HG03575 (cell line): Measurements from ENCODE around the gene JAKMIP1.
"Not testable (repeated sequence)": the region's sequence is repeated elsewhere in the genome, so short reads cannot be mapped to it uniquely, and the experiment has no call there.

ENCODE experiments used
- ATAC-seq: cut with Tn5 transposase; IDR thresholded peaks from one replicate; pipeline ENCODE4 v1.9.1; 2021; ENCODE audit not compliant: unreplicated experiment, insufficient number of reproducible peaks, low FRiP score; ENCODE audit errors: extremely low read depth

The JAKMIP1 gene

DNA sequence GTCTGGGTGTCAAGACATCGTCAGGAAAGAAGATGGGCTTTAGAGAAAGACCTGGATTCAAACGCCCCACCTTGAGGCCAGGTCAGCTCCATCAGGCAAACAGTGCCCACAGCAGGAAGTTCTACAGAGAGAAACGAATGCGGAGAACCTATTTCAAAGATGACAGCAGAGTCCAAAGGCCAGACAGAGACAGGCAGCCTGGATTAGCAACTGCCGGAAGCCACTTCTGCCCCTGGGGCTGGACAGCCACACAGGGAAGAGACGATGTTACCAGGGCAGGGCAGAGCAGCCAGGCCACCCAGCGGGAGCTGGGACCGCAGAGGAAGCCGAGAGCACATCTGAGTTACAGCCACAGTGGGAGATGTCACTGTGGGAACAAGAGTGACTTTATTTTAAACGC lies 183.3 kb downstream of the JAKMIP1 start:
- no peak for ATAC-seq

GRCh38 chr4:6013564-6013963 lies 186.8 kb downstream of the JAKMIP1 start:
- no peak for ATAC-seq

DNA sequence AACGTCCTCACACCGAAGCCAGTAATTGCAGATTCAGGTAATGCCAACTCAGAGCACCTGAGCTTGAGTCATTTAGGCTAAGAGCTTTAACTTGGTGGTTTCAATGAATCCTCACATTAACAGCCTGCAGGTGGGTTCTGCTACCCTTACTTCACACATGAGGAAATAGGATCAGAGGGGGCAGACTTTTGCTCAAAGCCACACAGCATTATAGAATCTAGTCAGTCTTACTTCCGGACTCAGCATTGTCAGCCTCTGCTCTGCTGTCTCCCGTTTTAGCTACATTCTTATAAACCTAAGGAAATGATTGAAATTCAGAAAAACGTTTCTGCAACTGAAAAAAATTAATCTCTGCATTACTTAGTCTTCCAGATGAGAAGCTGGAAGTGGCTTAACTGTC lies 188.1 kb downstream of the JAKMIP1 start:
- no peak for ATAC-seq

- ATAC-seq, result no peak
These were observed 188.7 kb downstream of the JAKMIP1 start for GRCh38 chr4:6011686-6012085.

DNA sequence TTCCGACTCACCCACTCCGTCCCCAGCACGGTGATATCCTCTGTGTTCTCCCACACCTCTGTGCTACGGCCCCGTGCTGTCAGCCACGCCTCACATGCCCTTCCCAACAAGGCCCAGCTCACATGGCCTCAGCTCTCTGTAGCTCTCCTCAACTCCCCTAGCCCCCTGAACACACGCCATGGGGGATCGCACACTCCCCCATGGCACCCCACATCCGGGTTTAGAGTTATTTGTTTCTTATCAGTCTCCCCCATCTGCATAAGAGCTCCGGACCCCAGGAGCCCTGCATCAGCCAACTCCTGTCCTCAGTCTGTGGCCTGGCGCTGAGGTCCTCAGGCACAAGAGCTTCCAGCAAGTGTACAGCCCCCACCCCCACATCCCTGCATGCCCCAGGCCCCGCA lies 189.1 kb downstream of the JAKMIP1 start:
- no peak for ATAC-seq

DNA sequence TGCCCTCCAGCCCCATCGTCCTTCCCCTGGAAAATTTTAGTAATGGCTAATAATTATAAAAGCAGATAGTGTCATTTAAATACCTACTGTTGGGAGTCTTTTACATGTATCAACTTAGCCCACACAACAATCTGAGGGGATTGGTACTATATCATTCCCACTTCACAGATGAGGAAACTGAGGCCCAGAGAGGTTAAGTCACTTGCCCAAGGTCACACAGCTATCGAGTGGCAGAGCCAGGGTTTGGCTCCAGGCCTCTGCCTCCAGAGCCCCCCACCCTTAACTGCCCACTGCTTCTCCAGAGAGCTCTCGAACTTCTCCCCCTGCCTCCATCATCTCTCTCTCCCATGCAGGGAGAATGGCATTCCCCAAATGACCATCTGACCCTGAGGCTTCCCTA lies 189.6 kb downstream of the JAKMIP1 start:
- no peak for ATAC-seq

- no peak for ATAC-seq
These were observed 190.9 kb downstream of the JAKMIP1 start for GRCh38 chr4:6009452-6009851.

DNA sequence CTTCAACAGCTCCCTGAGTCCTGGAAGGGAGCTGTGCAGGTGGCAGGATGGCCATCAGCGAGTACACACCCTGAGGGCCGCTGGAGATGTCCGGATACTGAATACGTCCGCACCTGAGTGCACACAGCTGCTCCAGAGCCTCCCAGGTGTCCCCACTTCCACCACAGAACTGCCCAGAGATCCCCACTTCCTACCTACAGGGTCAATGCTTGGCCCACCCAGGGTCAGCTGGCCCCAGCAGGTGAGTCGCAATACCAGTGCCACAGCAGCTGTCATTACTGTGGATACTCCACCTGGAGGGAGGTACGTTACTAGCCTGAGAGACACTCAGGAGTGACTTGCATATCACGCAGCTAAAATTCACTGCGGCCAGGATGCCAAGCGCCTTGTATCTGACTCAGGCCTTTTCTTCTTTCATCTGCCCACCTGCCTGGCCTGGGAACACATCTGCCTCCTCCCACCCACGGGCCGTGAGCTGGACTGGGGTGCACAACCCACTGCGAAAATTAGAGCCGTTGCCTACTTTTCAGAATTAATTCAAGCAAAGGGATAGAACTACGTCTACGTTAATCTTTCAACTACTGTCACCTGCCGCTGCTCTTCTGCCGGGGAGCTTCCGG lies 191.5 kb downstream of the JAKMIP1 start:
- no peak for ATAC-seq

DNA sequence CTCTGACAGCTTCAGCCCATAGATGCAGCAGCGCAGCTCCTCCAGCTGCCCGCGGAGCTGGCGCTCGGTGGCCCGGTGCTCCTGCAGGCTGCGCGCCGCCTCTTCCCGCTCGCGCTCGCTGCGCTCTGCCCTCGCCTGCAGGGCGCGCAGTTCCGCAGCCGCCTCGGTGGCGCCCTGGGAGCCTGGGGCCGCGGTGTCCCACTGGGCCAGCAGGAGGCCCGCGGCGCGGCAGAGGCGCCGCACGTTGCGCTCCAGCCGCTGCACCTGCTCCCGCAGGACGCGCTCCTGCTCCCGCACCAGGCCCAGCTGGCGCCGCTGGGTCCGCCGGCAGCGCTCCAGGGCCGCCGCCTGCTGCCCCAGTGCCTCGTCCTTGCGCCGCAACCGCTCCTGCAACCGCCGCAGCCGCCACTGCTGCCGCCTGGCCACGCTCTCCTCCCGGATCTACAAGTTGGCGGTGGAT lies 192.2 kb downstream of the JAKMIP1 start:
- ATAC-seq, result no peak

DNA sequence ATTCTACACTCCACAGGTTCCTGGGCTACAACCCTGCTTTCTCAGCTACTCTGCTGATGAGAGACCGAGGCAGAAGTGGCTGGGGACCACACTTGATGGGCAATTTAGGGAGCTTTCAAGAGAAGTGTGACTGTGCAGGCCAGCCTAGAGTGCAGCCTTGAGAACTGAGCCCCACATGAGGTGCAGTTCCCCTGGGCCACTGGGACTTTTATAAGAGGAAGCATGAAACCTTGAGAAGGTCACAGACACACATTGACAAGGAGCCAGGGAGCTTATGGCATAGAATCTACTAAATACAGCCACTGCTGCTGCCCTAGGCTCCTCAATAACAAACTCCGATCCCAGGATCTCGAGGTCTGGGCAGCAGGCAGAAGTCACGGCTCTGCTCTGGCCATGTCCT lies 195.2 kb downstream of the JAKMIP1 start:
- no peak for ATAC-seq

GRCh38 chr4:6003485-6003884 lies 196.9 kb downstream of the JAKMIP1 start:
- ATAC-seq, result not testable (repeated sequence)

DNA sequence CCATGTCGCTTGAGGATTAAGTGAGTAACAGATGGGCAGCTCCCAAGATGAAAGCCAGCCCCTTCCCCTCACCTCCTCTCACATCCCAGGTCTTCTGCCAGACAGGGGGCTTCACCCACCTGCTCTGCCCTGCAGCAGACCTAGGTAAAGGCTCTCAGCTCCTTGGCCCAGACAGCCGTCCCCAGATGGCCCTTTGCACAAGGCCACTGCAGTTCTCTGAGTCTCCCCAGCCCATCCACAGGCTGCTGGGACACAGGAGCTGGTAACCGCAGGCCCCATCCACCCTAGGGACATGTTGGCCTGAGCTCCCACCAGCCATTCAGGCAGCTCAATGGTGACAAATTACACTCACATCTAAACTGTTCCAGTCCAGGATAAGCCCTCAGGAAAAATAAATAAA lies 197.4 kb downstream of the JAKMIP1 start:
- no peak for ATAC-seq

DNA sequence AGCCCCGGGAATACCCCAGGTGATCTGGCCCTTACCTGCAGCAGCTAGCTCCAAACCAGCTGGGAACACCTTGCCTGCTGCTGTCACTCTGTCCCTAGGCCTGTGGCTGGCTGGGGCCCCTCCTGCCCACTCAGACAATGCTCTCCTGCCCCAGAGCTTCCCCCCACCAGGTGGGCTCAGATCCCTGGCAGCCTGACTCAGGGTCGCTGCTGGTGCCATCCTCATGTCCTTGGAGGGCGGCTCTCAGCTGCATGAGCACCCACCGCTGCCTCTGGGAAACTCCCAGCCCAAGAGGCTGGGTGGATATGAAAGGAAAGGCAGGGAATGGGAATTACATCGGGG lies 197.9 kb downstream of the JAKMIP1 start:
- no peak for ATAC-seq

- ATAC-seq, result no peak
These were observed 198.5 kb downstream of the JAKMIP1 start for GRCh38 chr4:6001680-6002491.

- ATAC-seq, result no peak
These were observed 200.5 kb downstream of the JAKMIP1 start for GRCh38 chr4:5999830-6000365.

- no peak for ATAC-seq
These were observed 201.0 kb downstream of the JAKMIP1 start for GRCh38 chr4:5999356-5999755.

DNA sequence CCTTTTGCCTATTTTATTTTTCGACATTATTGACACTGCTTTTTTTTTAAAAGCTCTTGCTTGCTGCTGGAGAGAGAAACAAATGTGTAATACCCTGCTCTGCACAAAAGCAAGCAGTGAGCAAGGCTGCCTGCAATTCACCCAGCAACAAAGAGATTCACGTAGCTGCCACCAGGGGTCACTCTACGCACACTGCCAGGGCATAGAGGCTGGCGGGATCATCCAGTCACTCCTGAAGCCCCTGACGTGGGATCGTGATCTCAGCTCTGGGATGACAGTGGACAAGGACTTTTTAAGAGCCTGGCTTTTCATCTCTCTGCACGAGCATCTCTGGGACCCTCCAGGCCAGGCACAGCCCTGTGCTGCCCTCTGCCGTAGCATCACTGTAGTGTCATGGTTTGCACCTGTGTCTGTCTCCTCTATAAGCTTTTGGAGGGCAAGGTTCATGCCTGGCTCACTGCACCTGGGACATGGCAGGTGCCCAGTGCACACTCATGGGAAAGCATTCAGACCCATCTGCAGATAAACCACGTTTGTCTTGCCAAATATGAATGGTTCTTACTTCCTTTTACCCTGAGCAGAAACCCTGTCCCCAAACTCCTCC lies 201.9 kb downstream of the JAKMIP1 start:
- no peak for ATAC-seq

DNA sequence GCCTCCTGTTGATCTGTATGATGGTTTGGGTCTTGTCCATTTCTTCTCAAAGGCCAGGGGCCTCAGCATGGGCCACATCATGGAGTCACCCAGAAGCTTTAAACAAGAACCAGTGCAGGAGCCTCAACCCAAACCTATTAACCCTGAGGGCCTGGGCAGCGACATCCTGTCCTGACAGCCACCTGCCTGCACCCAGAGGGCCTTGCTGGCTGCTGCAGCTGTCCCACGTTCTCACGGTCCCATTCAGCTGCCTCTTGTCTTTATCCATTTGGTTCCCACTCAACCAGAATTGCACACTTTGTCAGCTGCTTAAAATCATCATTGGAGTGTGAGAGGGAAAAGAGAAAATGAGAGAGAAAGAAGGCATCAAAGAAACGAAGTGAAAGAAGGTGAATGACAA lies 203.7 kb downstream of the JAKMIP1 start:
- no peak for ATAC-seq

DNA sequence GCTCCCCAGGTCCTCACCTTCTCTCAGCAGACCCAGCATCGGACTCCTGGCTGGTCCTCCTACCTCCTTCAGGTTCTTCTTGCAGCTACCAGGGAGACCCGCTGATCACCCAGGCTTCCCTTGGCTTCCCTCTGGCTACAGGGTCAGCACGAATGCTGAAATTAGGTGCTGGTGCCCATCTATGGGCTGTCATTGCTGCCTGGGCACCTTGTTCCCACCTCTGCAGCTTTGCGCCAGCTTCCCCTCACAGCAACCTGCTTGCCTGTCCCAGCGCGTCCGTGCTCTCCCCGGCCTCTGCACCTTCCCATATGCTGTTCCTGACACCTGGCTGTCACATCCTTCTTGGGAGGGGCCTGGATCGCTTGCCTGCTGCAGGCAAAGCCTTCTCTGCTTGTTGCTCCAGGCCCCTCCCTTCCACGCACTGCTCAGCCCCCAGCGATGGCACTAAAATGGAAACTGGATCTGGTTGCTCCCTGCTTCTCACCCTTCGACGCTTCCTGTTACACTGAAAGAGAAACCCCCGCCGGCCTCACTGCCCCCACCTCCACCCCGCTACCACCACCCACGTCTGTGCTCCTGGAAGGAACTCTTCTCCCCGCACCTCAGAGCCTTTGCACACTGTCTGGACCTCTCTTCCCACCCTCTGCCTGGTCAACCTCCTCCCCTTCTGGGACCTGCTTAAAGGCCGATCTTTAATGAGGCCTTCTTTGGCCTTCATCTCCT lies 204.3 kb downstream of the JAKMIP1 start:
- no peak for ATAC-seq
